ENCODE data around the gene ACP7. TPM values are rescaled to one million over a fixed set of nuclear protein-coding genes. Genes with fewer than 3 reads are reported as not detected.

ACP7 gene
- polyA plus RNA-seq, 2 of the 4 experiments (the other 2 are of a cell fraction), result 0.06 to 0.25 TPM

GRCh38 chr19:39052243-39052746 is 31.9 kb upstream of the ACP7 start:
- Histone ChIP-seq H3K4me1 (peaks cover 22% of the 10 kb centered on the region), H3K9me3 (peaks cover 7% of the 10 kb centered on the region; the same call in 2 of the 3 replicates), H3K4me2 (no peak overlapping the region), H3K4me3 (no peak overlapping the region), H3K27ac (peak overlapping the region; percentile 54 to 71)
- ChIA-PET POLR2A (interaction anchor here (1.5 kb wide), 1 partner anchor 14 kb away, joined by 3 read pairs; no protein-coding TSS in a partner anchor), CTCF (interaction anchor here (0.6 to 33.6 kb wide), 70 partner anchors 15 to 628 kb away, joined by 3 to 612 read pairs (median 7); partner anchors contain the start of genes ACP7, FBXO27, GMFG and IFNL1)
- peak; percentile 75 to 87 for DNase-seq (ENCODE audit: low read depth in 1 of 2, low spot score in 1 of 2)
- peak; percentile 85 to 96 for ATAC-seq
- FAIRE-seq, result peak; percentile 99
- 18% methylated on average over 10 of the region's 10 CpGs for WGBS (ENCODE audit: missing lambda C conversion rate)
- no peak for TF ChIP-seq RARB (CRISPR knock-in tag; IDR thresholded peaks at IDR 0.05)
- 0 out of 2 replicates have a peak, but pooled peaks have one; percentile 10 for TF ChIP-seq BHLHE40 (IDR thresholded peaks at IDR 0.05; ENCODE audit: low read depth, low read length)
- TF ChIP-seq MAFK (IDR thresholded peaks at IDR 0.05; ENCODE audit: partially characterized antibody), result no peak
- TF ChIP-seq HOXB5 (CRISPR knock-in tag; IDR thresholded peaks at IDR 0.05), result no peak
- no peak for TF ChIP-seq POLR2AphosphoS2 (conservative IDR thresholded peaks at IDR 0.05; ENCODE audit: low read length)
- no peak for TF ChIP-seq ZSCAN20 (CRISPR knock-in tag; IDR thresholded peaks at IDR 0.05)
- no peak for TF ChIP-seq HEYL (CRISPR knock-in tag; IDR thresholded peaks at IDR 0.05)
- no peak for TF ChIP-seq RNF2 (IDR thresholded peaks at IDR 0.05; ENCODE audit: borderline replicate concordance, low read depth)
- TF ChIP-seq EP300 (IDR thresholded peaks at IDR 0.05), result no peak
- TF ChIP-seq TFCP2L1 (CRISPR knock-in tag; IDR thresholded peaks at IDR 0.05), result no peak
- peak; percentile 98 to 99 for TF ChIP-seq RAD21 (conservative IDR thresholded peaks at IDR 0.05 in 1 of 2, IDR thresholded peaks at IDR 0.05 in 1 of 2)
- peak; percentile 99 for TF ChIP-seq SMC3 (IDR thresholded peaks at IDR 0.05)
- TF ChIP-seq HOXA7 (CRISPR knock-in tag; IDR thresholded peaks at IDR 0.05), result no peak
- no peak for TF ChIP-seq RFX5 (IDR thresholded peaks at IDR 0.05)
- TF ChIP-seq GATA3 (IDR thresholded peaks at IDR 0.05; ENCODE audit: borderline replicate concordance), result no peak
- no peak for TF ChIP-seq ATOH8 (CRISPR knock-in tag; IDR thresholded peaks at IDR 0.05; ENCODE audit: low read depth)
- no peak for TF ChIP-seq NPAS2 (CRISPR knock-in tag; IDR thresholded peaks at IDR 0.05; ENCODE audit: borderline replicate concordance)
- TF ChIP-seq ELK1 (IDR thresholded peaks at IDR 0.05; ENCODE audit: low read depth, low read length), result no peak
- no peak for TF ChIP-seq POLR2A (IDR thresholded peaks at IDR 0.05; ENCODE audit: low read length)
- no peak for TF ChIP-seq NFE2L2 (conservative IDR thresholded peaks at IDR 0.05; ENCODE audit: low read length)
- peak; percentile 50; the same call in 1 of the 2 replicates for TF ChIP-seq MAX (IDR thresholded peaks at IDR 0.05)
- TF ChIP-seq PBX3 (IDR thresholded peaks at IDR 0.05), result no peak
- TF ChIP-seq JUN (IDR thresholded peaks at IDR 0.05), result no peak
- no peak for TF ChIP-seq JUNB (IDR thresholded peaks at IDR 0.05)
- no peak for TF ChIP-seq KDM5A (IDR thresholded peaks at IDR 0.05)
- TF ChIP-seq CBX8 (IDR thresholded peaks at IDR 0.05), result no peak
- no peak for TF ChIP-seq ZC3H11A (IDR thresholded peaks at IDR 0.05)
- no peak for TF ChIP-seq HDAC2 (IDR thresholded peaks at IDR 0.05)
- TF ChIP-seq ZNF302 (CRISPR knock-in tag; IDR thresholded peaks at IDR 0.05), result no peak
- TF ChIP-seq HOXB13 (CRISPR knock-in tag; IDR thresholded peaks at IDR 0.05; ENCODE audit: low read depth), result no peak
- no peak for TF ChIP-seq KDM1A (IDR thresholded peaks at IDR 0.05; ENCODE audit: low read depth)
- TF ChIP-seq NR3C1 (IDR thresholded peaks at IDR 0.05), result no peak
- TF ChIP-seq ESRRA (IDR thresholded peaks at IDR 0.05; ENCODE audit: borderline replicate concordance, low read length), result no peak
- no peak for TF ChIP-seq CHD4 (IDR thresholded peaks at IDR 0.05; ENCODE audit: borderline replicate concordance)
- TF ChIP-seq CTCF (IDR thresholded peaks at IDR 0.05), result peak; percentile 99
- TF ChIP-seq CHD2 (IDR thresholded peaks at IDR 0.05; ENCODE audit: low read length, partially characterized antibody), result no peak
- no peak for TF ChIP-seq SREBF2 (IDR thresholded peaks at IDR 0.05)
- TF ChIP-seq FOSB (CRISPR knock-in tag; IDR thresholded peaks at IDR 0.05), result no peak
- TF ChIP-seq RCOR1 (IDR thresholded peaks at IDR 0.05; ENCODE audit: low read depth, low read length), result 0 out of 2 replicates have a peak, but pooled peaks have one; percentile 10

All from A549 (cell line).